Measurements from ENCODE around the gene ASPSCR1. TPM values are rescaled to one million over a fixed set of nuclear protein-coding genes. Genes with fewer than 3 reads are reported as not detected.

Gene ASPSCR1
- total and polyA plus RNA-seq, 2 of the 8 experiments (the other 6 are each of a cell fraction or from before 2014, with no cell fraction given), result 33.3 to 43.7 TPM

- no peak for TF ChIP-seq EZH2 (IDR thresholded peaks at IDR 0.05; ENCODE audit: low read depth, low read length, severe bottlenecking)
Observed at GRCh38 chr17:81978524-81979298, 1.3 kb downstream of the ASPSCR1 start (continued).
